HepG2 (cell line): ENCODE results near the gene PELO. TPM values are rescaled to one million over a fixed set of nuclear protein-coding genes. Genes with fewer than 3 reads are reported as not detected.

Experiments used
- CC2D1A ChIP-seq: sonication (generic); formaldehyde crosslinking; IDR thresholded peaks from 2 replicates; pipeline ENCODE4 v1.8.1; 2023; ENCODE audit warnings: mild to moderate bottlenecking, missing genetic modification reagents
- CHCHD3 ChIP-seq: sonication (generic); formaldehyde crosslinking; IDR thresholded peaks from 2 replicates; pipeline ENCODE4 v1.8.0; 2022; ENCODE audit warnings: mild to moderate bottlenecking, missing genetic modification reagents, moderate library complexity
- ELF1 ChIP-seq: sonication (generic); formaldehyde crosslinking; IDR thresholded peaks from 2 replicates; pipeline ENCODE4 v1.4.0; 2020; ENCODE audit warnings: missing genetic modification reagents
- MAF1 ChIP-seq: sonication (generic); formaldehyde crosslinking; IDR thresholded peaks from 2 replicates; pipeline ENCODE4 v1.5.0; 2020; ENCODE audit warnings: missing genetic modification reagents, borderline replicate concordance
- NBN ChIP-seq: fragments of 450-650 bp; conservative IDR thresholded peaks from 2 replicates; pipeline ENCODE4 v1.6.1; 2017
- NCOA2 ChIP-seq: sonication (generic); formaldehyde crosslinking; IDR thresholded peaks from 2 replicates; pipeline ENCODE4 v1.8.0; 2022; ENCODE audit warnings: inconsistent platforms
- NCOA5 ChIP-seq: sonication (generic); formaldehyde crosslinking; IDR thresholded peaks from 2 replicates; pipeline ENCODE4 v1.4.0; 2020; ENCODE audit warnings: missing genetic modification reagents
- SKI ChIP-seq: fragments of 450-650 bp; IDR thresholded peaks from one replicate; pipeline ENCODE4 v1.6.1; 2018; ENCODE audit warnings: mild to moderate bottlenecking; ENCODE audit not compliant: partially characterized antibody
- STAG1 ChIP-seq: sonication (generic); formaldehyde crosslinking; IDR thresholded peaks from 2 replicates; pipeline ENCODE4 v1.4.0; 2020; ENCODE audit warnings: missing genetic modification reagents
- TBP ChIP-seq: sonication (generic); formaldehyde crosslinking; IDR thresholded peaks from 2 replicates; pipeline ENCODE4 v1.5.0; 2020; ENCODE audit warnings: missing genetic modification reagents
- TCF7 ChIP-seq: sonication (generic); IDR thresholded peaks from 2 replicates; pipeline ENCODE4 v1.6.1; 2016; ENCODE audit warnings: antibody characterized with exemption, low read depth
- ZNF713 ChIP-seq: sonication (generic); formaldehyde crosslinking; IDR thresholded peaks from 2 replicates; pipeline ENCODE4 v1.4.0; 2020; ENCODE audit warnings: mild to moderate bottlenecking, missing genetic modification reagents
- ZNF773 ChIP-seq: sonication (generic); formaldehyde crosslinking; IDR thresholded peaks from 2 replicates; pipeline ENCODE4 v1.4.0; 2020; ENCODE audit warnings: missing genetic modification reagents, borderline replicate concordance
- ZNF891 ChIP-seq: sonication (generic); formaldehyde crosslinking; IDR thresholded peaks from 2 replicates; pipeline ENCODE4 v1.5.0; 2020; ENCODE audit warnings: mild to moderate bottlenecking, missing genetic modification reagents
- ZSCAN31 ChIP-seq: sonication (generic); formaldehyde crosslinking; IDR thresholded peaks from 2 replicates; pipeline ENCODE4 v1.5.0; 2020; ENCODE audit warnings: low read depth, mild to moderate bottlenecking, missing genetic modification reagents
- polyA plus RNA-seq, 8 experiments: library from polyadenylated mRNA; depleted of rRNA in 3 of 8; stranded (reverse) in 7 of 8; unstranded in 1 of 8; fragments of >200 nt; fragmentation: Illumina TruSeq in 4 of 8; extraction: Trizol in 4 of 8; gene quantifications; 2 replicates each; pipeline versions ENCODE4 v1.2.1 to v1.2.3, GENCODE V29; 2011 to 2016; ENCODE audit warnings: low read depth in 4 of 8, missing spikeins in 1 of 8, mixed read lengths in 1 of 8; ENCODE audit not compliant: insufficient read depth in 1 of 8
- total RNA-seq, 5 experiments: library from RNA; depleted of rRNA; stranded (reverse); fragments of >200 nt; fragmentation: Illumina TruSeq; extraction: Trizol; gene quantifications; 2 replicates each; pipeline ENCODE4 v1.2.3, GENCODE V29; 2016; ENCODE audit warnings: low read depth in 1 of 5
- TF ChIP-seq, protein P1 (sequence below): sonication (generic); formaldehyde crosslinking; IDR thresholded peaks from 2 replicates; pipeline ENCODE4 v1.4.0; 2020; ENCODE audit warnings: missing genetic modification reagents, borderline replicate concordance
- TF ChIP-seq, protein P2 (sequence below): IDR thresholded peaks from 2 replicates; pipeline ENCODE4 v1.6.1; 2016
- TF ChIP-seq, protein P3 (sequence below): sonication (generic); formaldehyde crosslinking; IDR thresholded peaks from 2 replicates; pipeline ENCODE4 v1.8.0; 2022; ENCODE audit warnings: mild to moderate bottlenecking, missing genetic modification reagents, borderline replicate concordance
- TF ChIP-seq, protein P4 (sequence below): IDR thresholded peaks from 2 replicates; pipeline ENCODE4 v1.6.1; 2012; ENCODE audit warnings: low read depth, low read length, improper control_type of control experiment
- TF ChIP-seq, protein P5 (sequence below), 2 experiments: fragments of 450-650 bp in 1 of 2; sonication (generic) in 1 of 2; formaldehyde crosslinking; IDR thresholded peaks; 2 replicates each; pipeline versions ENCODE4 v1.5.0 to v1.8.0; 2020 to 2022; ENCODE audit warnings: mild to moderate bottlenecking in 1 of 2, missing genetic modification reagents in 1 of 2
- TF ChIP-seq, protein P6 (sequence below): sonication (generic); formaldehyde crosslinking; conservative IDR thresholded peaks from 2 replicates; pipeline ENCODE4 v1.4.0; 2020; ENCODE audit warnings: missing genetic modification reagents

The PELO gene
- total and polyA plus RNA-seq, 2 of the 13 experiments (the other 11 are each of a cell fraction or from before 2014, with no cell fraction given), result 19.0 to 23.9 TPM

DNA sequence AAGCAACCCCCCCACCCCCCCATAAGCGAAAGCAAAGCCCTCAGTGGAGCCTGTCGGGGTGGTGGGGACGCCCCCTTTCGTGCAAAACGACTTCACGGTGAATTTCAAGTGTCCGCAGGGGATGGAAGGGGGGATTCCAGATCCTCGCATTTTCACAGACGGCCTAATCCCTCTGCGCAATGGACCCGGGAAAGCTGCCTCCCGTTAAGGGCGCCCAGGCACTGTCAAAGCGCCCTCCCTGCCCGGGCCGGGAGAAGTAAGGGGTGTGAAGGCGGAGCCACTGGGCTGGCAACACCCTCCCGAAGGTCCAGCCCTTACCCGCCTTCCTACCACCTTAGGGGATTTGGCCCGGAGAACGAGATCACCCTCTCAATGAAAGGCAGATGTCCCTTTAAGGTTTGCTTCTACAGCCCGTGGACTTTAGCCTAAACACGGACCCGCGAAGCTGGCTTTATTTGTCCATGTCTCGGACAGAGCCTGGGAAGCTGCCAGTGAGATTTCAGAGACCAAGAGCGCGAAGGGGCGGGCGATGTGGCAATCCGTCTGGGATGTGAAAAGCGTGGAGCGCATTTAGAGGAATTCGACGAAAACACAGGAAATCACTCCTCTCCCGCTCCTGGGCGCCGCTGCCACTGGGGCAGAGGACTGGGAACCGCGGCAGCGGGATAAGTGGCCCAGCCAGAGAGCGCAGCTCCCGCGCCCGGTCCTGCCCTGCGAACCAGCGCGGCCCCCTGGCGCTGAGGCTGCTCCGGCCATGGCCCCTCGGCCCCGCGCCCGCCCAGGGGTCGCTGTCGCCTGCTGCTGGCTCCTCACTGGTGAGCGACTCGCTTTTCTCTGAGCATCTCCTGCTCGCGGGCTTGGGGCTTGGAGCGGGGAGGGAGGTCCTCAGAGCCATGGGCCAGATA lies at the start of gene PELO, which contains the start of gene ITGA1 (continued):
- TF ChIP-seq, protein P1, sequence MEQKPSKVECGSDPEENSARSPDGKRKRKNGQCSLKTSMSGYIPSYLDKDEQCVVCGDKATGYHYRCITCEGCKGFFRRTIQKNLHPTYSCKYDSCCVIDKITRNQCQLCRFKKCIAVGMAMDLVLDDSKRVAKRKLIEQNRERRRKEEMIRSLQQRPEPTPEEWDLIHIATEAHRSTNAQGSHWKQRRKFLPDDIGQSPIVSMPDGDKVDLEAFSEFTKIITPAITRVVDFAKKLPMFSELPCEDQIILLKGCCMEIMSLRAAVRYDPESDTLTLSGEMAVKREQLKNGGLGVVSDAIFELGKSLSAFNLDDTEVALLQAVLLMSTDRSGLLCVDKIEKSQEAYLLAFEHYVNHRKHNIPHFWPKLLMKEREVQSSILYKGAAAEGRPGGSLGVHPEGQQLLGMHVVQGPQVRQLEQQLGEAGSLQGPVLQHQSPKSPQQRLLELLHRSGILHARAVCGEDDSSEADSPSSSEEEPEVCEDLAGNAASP (CRISPR knock-in tag), result no peak; the same call in 1 of the 2 replicates
- TF ChIP-seq NCOA2 (CRISPR knock-in tag), result peak; percentile 51; the same call in 1 of the 2 replicates
- no peak for TF ChIP-seq NCOA5 (CRISPR knock-in tag)
- TF ChIP-seq CHCHD3 (CRISPR knock-in tag), result no peak
- TF ChIP-seq, protein P2, sequence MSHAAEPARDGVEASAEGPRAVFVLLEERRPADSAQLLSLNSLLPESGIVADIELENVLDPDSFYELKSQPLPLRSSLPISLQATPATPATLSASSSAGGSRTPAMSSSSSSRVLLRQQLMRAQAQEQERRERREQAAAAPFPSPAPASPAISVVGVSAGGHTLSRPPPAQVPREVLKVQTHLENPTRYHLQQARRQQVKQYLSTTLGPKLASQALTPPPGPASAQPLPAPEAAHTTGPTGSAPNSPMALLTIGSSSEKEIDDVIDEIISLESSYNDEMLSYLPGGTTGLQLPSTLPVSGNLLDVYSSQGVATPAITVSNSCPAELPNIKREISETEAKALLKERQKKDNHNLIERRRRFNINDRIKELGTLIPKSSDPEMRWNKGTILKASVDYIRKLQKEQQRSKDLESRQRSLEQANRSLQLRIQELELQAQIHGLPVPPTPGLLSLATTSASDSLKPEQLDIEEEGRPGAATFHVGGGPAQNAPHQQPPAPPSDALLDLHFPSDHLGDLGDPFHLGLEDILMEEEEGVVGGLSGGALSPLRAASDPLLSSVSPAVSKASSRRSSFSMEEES, result peak; percentile 42; the same call in 1 of the 2 replicates
- no peak for TF ChIP-seq MAF1
- peak; percentile 77; the same call in 1 of the 2 replicates for TF ChIP-seq ZNF891 (CRISPR knock-in tag)
- no peak for TF ChIP-seq TBP (CRISPR knock-in tag)
- no peak for TF ChIP-seq ZNF773 (CRISPR knock-in tag)
- peak; percentile 86 for TF ChIP-seq SKI
- TF ChIP-seq, protein P3, sequence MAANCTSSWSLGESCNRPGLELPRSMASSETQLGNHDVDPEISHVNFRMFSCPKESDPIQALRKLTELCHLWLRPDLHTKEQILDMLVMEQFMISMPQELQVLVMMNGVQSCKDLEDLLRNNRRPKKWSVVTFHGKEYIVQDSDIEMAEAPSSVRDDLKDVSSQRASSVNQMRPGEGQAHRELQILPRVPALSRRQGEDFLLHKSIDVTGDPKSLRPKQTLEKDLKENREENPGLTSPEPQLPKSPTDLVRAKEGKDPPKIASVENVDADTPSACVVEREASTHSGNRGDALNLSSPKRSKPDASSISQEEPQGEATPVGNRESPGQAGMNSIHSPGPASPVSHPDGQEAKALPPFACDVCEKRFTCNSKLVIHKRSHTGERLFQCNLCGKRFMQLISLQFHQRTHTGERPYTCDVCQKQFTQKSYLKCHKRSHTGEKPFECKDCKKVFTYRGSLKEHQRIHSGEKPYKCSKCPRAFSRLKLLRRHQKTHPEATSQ (CRISPR knock-in tag), result no peak; the same call in 1 of the 2 replicates
- TF ChIP-seq, protein P4, sequence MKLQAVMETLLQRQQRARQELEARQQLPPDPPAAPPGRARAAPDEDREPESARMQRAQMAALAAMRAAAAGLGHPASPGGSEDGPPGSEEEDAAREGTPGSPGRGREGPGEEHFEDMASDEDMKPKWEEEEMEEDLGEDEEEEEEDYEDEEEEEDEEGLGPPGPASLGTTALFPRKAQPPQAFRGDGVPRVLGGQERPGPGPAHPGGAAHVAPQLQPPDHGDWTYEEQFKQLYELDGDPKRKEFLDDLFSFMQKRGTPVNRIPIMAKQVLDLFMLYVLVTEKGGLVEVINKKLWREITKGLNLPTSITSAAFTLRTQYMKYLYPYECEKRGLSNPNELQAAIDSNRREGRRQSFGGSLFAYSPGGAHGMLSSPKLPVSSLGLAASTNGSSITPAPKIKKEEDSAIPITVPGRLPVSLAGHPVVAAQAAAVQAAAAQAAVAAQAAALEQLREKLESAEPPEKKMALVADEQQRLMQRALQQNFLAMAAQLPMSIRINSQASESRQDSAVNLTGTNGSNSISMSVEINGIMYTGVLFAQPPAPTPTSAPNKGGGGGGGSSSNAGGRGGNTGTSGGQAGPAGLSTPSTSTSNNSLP, result no peak
- TF ChIP-seq ZNF713 (CRISPR knock-in tag), result 0 out of 2 replicates have a peak, but pooled peaks have one; percentile 59
- no peak for TF ChIP-seq NBN
- peak; percentile 81 for TF ChIP-seq STAG1 (CRISPR knock-in tag)
- TF ChIP-seq TCF7, result no peak
- TF ChIP-seq CC2D1A, result peak; percentile 89; the same call in 1 of the 2 replicates
- TF ChIP-seq, protein P5, sequence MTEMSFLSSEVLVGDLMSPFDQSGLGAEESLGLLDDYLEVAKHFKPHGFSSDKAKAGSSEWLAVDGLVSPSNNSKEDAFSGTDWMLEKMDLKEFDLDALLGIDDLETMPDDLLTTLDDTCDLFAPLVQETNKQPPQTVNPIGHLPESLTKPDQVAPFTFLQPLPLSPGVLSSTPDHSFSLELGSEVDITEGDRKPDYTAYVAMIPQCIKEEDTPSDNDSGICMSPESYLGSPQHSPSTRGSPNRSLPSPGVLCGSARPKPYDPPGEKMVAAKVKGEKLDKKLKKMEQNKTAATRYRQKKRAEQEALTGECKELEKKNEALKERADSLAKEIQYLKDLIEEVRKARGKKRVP (CRISPR knock-in tag; IDR thresholded peaks at IDR 0.05), result no peak
- TF ChIP-seq, protein P6, sequence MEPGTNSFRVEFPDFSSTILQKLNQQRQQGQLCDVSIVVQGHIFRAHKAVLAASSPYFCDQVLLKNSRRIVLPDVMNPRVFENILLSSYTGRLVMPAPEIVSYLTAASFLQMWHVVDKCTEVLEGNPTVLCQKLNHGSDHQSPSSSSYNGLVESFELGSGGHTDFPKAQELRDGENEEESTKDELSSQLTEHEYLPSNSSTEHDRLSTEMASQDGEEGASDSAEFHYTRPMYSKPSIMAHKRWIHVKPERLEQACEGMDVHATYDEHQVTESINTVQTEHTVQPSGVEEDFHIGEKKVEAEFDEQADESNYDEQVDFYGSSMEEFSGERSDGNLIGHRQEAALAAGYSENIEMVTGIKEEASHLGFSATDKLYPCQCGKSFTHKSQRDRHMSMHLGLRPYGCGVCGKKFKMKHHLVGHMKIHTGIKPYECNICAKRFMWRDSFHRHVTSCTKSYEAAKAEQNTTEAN (CRISPR knock-in tag), result no peak; the same call in 1 of the 2 replicates
- TF ChIP-seq ELF1 (CRISPR knock-in tag), result no peak; the same call in none of the 2 replicates
- peak; percentile 96 for TF ChIP-seq ZSCAN31 (CRISPR knock-in tag)
